Lower lobe of right lung (tissue), 2 donors: ENCODE data around the gene SYT15. TPM values are rescaled to one million over a fixed set of nuclear protein-coding genes. Genes with fewer than 3 reads are reported as not detected.

Experiments used
- ATAC-seq, 2 donors: fragments of 200-7000 bp; cut with Tn5 transposase; one replicate each; pipeline ENCODE4 v1.9.1; 2020 to 2022; ENCODE audit warnings: mild to moderate bottlenecking in 2 of 2, moderate library complexity in 2 of 2
- DNase-seq: peaks from one replicate; pipeline ENCODE4 v3.0.0-alpha.2; 2020
- H3K27ac ChIP-seq: fragments of 200-600 bp; one replicate; pipeline ENCODE4 v1.8.0; 2022
- H3K27me3 ChIP-seq: fragments of 200-600 bp; one replicate; pipeline ENCODE4 v1.8.0; 2022; ENCODE audit warnings: low read depth
- H3K36me3 ChIP-seq: fragments of 200-600 bp; one replicate; pipeline ENCODE4 v1.8.0; 2022; ENCODE audit warnings: mild to moderate bottlenecking
- H3K4me1 ChIP-seq: fragments of 200-600 bp; one replicate; pipeline ENCODE4 v1.8.0; 2022
- H3K4me3 ChIP-seq: fragments of 200-600 bp; one replicate; pipeline ENCODE4 v1.8.0; 2022; ENCODE audit warnings: mild to moderate bottlenecking
- H3K9me3 ChIP-seq: fragments of 200-600 bp; one replicate; pipeline ENCODE4 v1.8.0; 2022
- intact Hi-C: fragments of 100-400 bp; cut with DNase I; formaldehyde crosslinking; loops from one replicate; pipeline ENCODE4 v1.11.0; 2022
- total RNA-seq: library from RNA; stranded (reverse); fragmentation: NEBNext Ultra II Directional; extraction: Animal tissue kit (Norgen Biotek cat#: 25700); gene quantifications from one replicate; pipeline ENCODE4 v1.2.1, GENCODE V29; 2021
- TF ChIP-seq, protein P1 (sequence below): fragments of 200-600 bp; IDR thresholded peaks from one replicate; pipeline ENCODE4 v1.8.0; 2022; ENCODE audit warnings: antibody characterized with exemption, mild to moderate bottlenecking
- donor health status: DM: no; HTN: yes; CAD: no; lungs with severe emphysema.

Gene SYT15
- total RNA-seq, 1 donor from 2014 or later = 34.5 TPM

DNA sequence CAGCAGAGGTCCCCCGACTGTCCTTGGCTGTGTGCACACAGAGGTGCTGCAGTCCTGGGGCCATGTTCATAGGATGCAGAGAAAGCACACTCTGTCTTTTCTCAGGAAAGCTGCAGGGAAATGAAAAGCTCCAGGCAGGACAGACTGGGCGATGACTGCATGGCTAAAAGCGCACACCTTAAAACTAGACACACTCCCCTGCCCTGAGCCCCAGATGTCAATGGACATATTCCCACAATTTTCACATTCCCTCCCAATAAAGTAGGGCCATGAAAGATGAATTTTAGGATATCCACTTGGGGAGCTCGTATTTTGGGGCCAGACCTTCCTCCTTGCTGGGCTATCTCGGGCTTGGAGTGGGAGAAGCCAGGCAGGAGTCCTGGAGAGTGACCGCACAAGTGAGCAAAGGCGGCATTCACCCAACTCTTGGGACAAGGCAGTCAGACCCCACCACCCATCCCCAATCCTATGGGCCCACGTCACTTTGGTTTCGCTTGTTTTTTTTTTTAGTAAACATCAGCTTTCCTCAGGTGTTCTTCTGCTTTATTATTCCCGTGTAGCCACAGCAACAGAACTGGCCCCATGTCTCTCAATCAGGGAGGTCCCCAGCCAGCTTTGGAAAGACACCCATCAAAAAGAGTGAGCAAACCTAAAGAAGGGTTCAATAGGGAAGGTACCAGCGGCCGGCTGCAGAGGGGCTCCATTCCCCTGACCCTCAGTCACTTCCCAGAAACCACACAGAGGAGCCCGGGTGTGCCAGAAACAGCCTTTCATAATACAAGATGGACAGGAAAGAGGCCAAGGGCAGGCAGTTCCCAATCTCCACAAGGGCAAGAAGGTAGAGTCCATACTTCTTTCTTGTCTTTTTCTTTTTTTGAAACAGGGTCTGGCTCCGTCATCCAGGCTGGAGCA lies 35.2 kb upstream of the SYT15 start:
- H3K9me3 ChIP-seq = no peaks in the 10 kb centered on the region
- H3K27me3 ChIP-seq = peaks cover 12% of the 10 kb centered on the region
- no peaks in the 10 kb centered on the region for H3K36me3 ChIP-seq
- peaks cover 37% of the 10 kb centered on the region for H3K4me1 ChIP-seq
- intact Hi-C loops = no loop called here
- no peak overlapping the region for H3K4me3 ChIP-seq
- no peak overlapping the region for H3K27ac ChIP-seq
- ATAC-seq = no peak
- peak; percentile 45 for DNase-seq
- TF ChIP-seq, protein P1, sequence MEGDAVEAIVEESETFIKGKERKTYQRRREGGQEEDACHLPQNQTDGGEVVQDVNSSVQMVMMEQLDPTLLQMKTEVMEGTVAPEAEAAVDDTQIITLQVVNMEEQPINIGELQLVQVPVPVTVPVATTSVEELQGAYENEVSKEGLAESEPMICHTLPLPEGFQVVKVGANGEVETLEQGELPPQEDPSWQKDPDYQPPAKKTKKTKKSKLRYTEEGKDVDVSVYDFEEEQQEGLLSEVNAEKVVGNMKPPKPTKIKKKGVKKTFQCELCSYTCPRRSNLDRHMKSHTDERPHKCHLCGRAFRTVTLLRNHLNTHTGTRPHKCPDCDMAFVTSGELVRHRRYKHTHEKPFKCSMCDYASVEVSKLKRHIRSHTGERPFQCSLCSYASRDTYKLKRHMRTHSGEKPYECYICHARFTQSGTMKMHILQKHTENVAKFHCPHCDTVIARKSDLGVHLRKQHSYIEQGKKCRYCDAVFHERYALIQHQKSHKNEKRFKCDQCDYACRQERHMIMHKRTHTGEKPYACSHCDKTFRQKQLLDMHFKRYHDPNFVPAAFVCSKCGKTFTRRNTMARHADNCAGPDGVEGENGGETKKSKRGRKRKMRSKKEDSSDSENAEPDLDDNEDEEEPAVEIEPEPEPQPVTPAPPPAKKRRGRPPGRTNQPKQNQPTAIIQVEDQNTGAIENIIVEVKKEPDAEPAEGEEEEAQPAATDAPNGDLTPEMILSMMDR = no peak

DNA sequence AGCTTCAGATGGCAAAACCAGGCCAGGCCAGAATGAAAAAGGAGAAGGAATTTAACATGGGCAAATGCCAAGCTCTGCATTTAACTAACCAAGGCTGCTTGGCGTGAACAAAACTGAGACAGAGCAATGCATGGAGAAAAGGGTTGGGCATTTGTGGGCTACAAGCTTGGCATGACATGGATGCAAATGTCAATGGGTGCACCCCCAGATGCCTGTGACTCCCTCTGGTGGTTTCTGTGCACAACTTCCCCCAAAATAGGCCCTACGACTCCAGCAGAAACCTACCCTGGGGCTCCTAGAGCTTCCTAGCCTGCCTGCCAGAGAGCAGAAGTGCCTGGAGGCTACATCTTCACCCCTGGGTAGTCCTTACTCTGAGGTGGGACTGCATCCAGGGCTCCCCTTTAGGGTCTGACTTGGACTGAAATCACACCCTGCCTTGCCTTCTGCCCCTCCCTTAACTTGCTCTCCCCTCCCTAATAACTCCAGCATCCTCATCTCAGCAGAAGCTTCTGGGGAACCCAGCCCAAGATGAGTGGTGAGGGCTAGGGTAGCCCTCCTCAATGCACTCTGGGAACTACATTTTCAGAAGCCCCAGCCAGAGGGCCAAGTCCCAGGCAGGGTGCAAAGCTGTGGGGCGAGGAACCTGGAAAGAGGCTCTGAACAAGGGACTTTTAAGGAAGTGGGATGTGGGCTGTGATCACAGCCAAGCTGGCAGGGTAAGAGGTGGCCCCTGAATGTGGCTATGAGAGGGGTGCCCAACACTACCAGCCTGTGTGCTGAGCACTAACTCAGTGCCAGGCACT lies 33.7 kb upstream of the SYT15 start:
- Histone ChIP-seq H3K27ac (no peak overlapping the region), H3K36me3 (peaks cover 6% of the 10 kb centered on the region), H3K9me3 (no peaks in the 10 kb centered on the region), H3K27me3 (peaks cover 11% of the 10 kb centered on the region), H3K4me1 (peaks cover 35% of the 10 kb centered on the region), H3K4me3 (no peak overlapping the region)
- intact Hi-C loops = no loop called here
- DNase-seq (peak; percentile 48), ATAC-seq (no peak)
- TF ChIP-seq, protein P1 = peak; percentile 28

DNA sequence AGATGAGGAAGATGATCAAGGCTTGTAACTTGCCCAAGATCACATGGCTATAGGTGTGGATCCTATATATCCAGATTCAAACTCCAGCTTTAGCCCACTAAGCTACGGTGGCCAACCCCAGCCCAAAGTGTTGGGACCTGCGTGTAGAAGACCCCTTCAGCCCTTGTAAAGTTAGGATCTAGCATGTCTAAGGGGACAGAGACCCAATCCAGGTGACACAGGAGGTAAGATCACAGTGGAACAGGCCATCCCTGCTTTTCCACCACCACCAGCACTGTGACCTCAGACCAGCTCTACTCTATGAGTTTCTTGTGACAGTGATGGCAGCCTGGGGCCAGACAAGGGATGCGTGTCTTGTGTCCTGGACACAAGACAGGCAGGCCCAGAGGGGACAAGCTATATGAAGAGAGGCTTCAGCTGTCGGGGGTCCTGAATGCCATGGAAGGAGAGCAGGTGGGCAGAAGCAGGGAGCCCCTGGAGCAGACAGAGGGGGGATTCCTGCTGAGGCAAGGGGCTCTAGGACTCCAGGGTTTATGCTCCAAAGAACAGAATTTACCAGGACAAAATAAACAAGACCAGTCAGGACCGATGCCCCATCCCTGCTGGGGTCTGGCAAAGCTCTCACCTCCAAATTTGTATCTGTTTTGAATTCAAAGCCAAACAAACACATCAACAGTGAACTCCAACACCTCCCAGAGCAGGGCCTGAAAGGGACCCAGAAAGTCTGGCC lies 32.9 kb upstream of the SYT15 start:
- ATAC-seq = no peak
- Histone ChIP-seq H3K4me3 (no peak overlapping the region), H3K36me3 (peaks cover 9% of the 10 kb centered on the region), H3K27me3 (peaks cover 2% of the 10 kb centered on the region), H3K9me3 (no peaks in the 10 kb centered on the region), H3K4me1 (peaks cover 27% of the 10 kb centered on the region), H3K27ac (peak overlapping the region; percentile 2)
- intact Hi-C loops = no loop called here
- TF ChIP-seq, protein P1 = no peak
- peak; percentile 40 for DNase-seq

DNA sequence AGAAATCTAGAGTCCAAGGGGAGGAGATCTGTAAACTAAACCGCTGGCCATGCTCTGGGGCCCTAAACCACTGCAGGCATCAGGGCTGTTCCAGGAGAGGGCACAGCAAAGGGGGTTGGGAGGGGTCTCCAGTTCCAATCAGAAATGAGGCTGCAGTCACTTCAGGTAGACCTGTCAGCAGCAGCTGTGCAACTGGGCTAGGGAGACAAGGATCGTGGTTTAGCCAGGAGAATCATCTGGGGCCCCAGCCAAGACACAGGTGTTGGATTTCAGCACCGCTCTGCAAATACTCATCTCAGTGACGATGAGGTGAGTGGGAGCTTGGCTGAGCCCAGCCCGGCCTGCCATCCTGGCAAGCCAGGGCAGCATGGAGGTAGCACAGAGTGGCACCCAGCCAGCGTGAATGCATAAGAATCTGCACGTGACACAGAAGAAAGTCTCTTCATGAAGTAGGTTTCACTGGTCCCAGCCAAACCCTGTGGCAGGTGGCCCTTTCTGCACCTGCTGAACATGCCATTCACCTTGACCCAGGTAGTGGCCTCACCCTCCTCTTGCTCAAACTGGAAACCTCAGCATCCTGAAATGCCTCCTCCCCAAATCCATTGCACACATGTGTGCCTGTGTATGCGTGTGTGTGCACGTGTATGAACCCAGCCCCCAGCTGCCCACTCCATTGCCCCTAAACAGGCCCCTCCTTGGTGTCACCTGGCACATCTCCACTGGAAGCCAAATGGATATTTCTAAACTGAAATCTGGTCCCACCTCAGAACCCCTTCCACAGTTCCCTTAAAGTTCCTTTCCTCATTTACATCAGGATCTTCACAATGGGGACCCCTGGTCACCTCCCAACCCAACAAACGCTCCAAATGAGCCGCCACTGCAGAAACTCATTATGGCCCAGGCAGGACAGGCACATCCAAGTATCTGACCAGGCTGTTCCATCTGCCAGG lies 32.1 kb upstream of the SYT15 start:
- peaks cover 24% of the 10 kb centered on the region for H3K4me1 ChIP-seq
- H3K4me3 ChIP-seq = no peak overlapping the region
- no peaks in the 10 kb centered on the region for H3K9me3 ChIP-seq
- H3K27ac ChIP-seq = peak overlapping the region; percentile 12
- ATAC-seq (peak; percentile 54 to 57), DNase-seq (peak; percentile 91)
- TF ChIP-seq, protein P1 = no peak
- H3K27me3 ChIP-seq = no peaks in the 10 kb centered on the region
- H3K36me3 ChIP-seq = peaks cover 12% of the 10 kb centered on the region
- intact Hi-C loops = no loop called here
